Osteoblast (primary cell): ENCODE results near the gene TAGLN2. TPM values are rescaled to one million over a fixed set of nuclear protein-coding genes. Genes with fewer than 3 reads are reported as not detected.

Experiments used
- DNase-seq: peaks from one replicate; pipeline ENCODE4 v3.0.0; 2011; ENCODE audit warnings: low spot score, mixed read lengths; ENCODE audit not compliant: insufficient read length; ENCODE audit errors: missing footprints
- H2AFZ ChIP-seq: 2 replicates; pipeline ENCODE4 v1.6.0; 2011; ENCODE audit warnings: mild to moderate bottlenecking, low read length
- H3K27ac ChIP-seq: 2 replicates; pipeline ENCODE4 v1.5.1; 2011; ENCODE audit warnings: mild to moderate bottlenecking, low read depth, low read length, moderate library complexity
- H3K27me3 ChIP-seq: 2 replicates; pipeline ENCODE4 v1.6.0; 2012; ENCODE audit warnings: mild to moderate bottlenecking, control low read depth, inconsistent platforms, low read length, moderate library complexity; ENCODE audit not compliant: insufficient read depth
- H3K36me3 ChIP-seq: 2 replicates; pipeline ENCODE4 v1.5.1; 2011; ENCODE audit warnings: mild to moderate bottlenecking, low read length, control low read depth, moderate library complexity; ENCODE audit not compliant: insufficient read depth
- H3K4me1 ChIP-seq: 2 replicates; pipeline ENCODE4 v1.5.1; 2011; ENCODE audit warnings: mild to moderate bottlenecking, low read length, control low read depth, moderate library complexity; ENCODE audit not compliant: insufficient read depth
- H3K4me2 ChIP-seq: 2 replicates; pipeline ENCODE4 v1.6.0; 2011; ENCODE audit warnings: mild to moderate bottlenecking, low read length; ENCODE audit not compliant: insufficient read depth
- H3K4me3 ChIP-seq: fragments of 200-600 bp; sonication (generic); 3 replicates; pipeline ENCODE4 v1.5.1; 2012; ENCODE audit warnings: mild to moderate bottlenecking, low read length, inconsistent platforms; ENCODE audit not compliant: insufficient read depth
- H3K79me2 ChIP-seq: 2 replicates; pipeline ENCODE4 v1.6.0; 2012; ENCODE audit warnings: mild to moderate bottlenecking, low read length, control low read depth, inconsistent platforms; ENCODE audit not compliant: insufficient read depth
- H3K9me3 ChIP-seq: 2 replicates; pipeline ENCODE4 v1.5.1; 2011; ENCODE audit warnings: low read depth, low read length, control low read depth
- H4K20me1 ChIP-seq: 2 replicates; pipeline ENCODE4 v1.6.0; 2012; ENCODE audit warnings: mild to moderate bottlenecking, low read length, control low read depth; ENCODE audit not compliant: insufficient read depth
- CTCF ChIP-seq: IDR thresholded peaks from 2 replicates; pipeline ENCODE4 v1.5.1; 2011; ENCODE audit warnings: mild to moderate bottlenecking, low read depth, low read length, moderate library complexity; ENCODE audit errors: extremely low read depth
- total RNA-seq: library from RNA; depleted of rRNA; stranded (reverse); fragments of >200 nt; gene quantifications from 2 replicates; pipeline ENCODE4 v1.2.3, GENCODE V29; 2012

The TAGLN2 gene
- total RNA-seq, 1 donor, result 159 TPM

DNA sequence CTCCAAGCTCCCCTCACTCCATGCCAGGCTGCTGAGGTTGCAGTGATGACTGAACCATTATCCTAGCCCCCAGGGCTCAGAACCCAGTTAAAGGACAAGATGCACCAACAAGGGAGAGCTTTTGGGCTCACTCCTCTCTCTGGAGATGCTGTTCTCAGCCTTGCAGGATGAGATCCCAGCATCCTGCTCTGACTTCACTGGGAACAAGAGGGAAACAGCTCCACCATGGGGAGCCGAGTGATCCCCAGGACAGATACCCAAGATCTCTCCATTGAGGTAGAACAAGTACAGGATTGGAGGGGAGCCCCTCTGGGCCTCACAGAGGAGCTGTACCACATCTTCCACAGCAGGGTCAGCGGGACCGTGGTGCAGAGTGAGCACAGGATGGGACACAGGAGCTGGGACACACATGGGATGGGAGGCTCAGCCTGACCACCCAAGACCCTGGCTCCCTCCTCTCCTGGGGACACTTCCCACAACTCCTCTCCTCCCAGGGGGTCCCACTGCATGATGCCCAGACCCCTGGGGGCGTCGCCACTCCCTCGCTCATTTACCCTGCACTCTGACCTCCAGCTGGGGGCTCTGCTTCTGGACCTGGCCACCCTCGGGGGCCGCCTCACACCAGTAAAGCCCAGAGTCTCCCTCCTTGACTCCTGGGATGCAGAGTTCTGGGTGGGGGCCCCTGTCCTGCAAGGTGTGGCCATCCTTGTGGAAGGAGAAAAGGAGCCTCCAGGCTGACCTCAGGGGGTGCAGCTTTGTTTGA, 47.3 kb upstream of the TAGLN2 start:
- DNase-seq, result no peak
- no peaks in the 10 kb centered on the region for H3K27me3 ChIP-seq
- H3K27ac ChIP-seq, result no peak overlapping the region
- no peaks in the 10 kb centered on the region for H3K9me3 ChIP-seq
- no peaks in the 10 kb centered on the region for H3K36me3 ChIP-seq
- no peak overlapping the region for H3K4me2 ChIP-seq
- no peaks in the 10 kb centered on the region for H3K79me2 ChIP-seq
- no peak overlapping the region for H3K4me3 ChIP-seq
- H2AFZ ChIP-seq, result no peak overlapping the region
- no peak for TF ChIP-seq CTCF
- H4K20me1 ChIP-seq, result no peaks in the 10 kb centered on the region
- no peaks in the 10 kb centered on the region for H3K4me1 ChIP-seq

DNA sequence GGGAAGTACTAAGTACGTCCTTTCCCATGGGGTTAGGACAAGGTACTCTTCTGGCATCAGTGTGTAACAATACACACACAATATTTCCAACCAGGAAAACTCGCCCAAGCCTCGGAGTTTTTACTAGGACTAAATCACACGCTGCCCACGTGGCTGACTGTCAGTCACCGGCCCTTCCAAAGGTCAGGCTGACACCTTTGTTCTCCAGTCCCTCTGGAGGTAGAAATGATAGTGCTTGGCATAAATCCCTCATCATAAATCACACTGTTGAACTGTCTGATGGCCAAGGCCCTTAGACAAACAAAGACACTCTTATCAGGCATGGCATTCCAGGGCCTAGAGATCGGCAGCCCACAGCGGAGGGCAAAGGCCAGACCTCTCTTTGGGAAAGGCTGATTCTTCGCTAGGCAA, 45.6 kb upstream of the TAGLN2 start:
- Histone ChIP-seq H3K36me3 (no peaks in the 10 kb centered on the region), H3K27ac (no peak overlapping the region), H3K4me1 (no peaks in the 10 kb centered on the region), H4K20me1 (no peaks in the 10 kb centered on the region), H2AFZ (no peak overlapping the region), H3K4me2 (no peak overlapping the region), H3K79me2 (no peaks in the 10 kb centered on the region), H3K9me3 (no peaks in the 10 kb centered on the region), H3K27me3 (no peaks in the 10 kb centered on the region), H3K4me3 (no peak overlapping the region)
- DNase-seq, result no peak
- no peak for TF ChIP-seq CTCF

DNA sequence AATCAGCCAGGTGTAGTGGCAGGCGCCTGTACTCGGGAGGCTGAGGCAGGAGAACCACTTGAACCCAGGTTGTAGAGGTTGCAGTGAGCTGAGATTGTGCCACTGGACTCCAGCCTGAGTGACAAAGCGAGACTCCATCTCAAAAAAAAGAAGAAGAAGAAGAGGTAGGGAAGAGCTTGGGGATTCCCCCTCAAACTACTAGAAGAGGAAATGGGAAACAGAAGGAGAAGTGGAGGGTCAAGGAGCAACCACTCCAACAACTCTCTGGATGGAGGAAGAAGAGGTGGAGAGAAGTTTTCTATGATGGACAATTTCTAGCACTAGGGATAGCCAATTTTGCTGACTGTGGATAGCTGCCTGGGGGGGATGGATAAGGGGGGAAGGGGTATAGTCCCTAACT, 43.6 kb upstream of the TAGLN2 start:
- Histone ChIP-seq H3K79me2 (peaks cover 4% of the 10 kb centered on the region), H3K27ac (no peak overlapping the region), H3K36me3 (no peaks in the 10 kb centered on the region), H4K20me1 (no peaks in the 10 kb centered on the region), H3K4me3 (no peak overlapping the region), H2AFZ (no peak overlapping the region), H3K4me1 (no peaks in the 10 kb centered on the region), H3K9me3 (no peaks in the 10 kb centered on the region), H3K4me2 (no peak overlapping the region), H3K27me3 (no peaks in the 10 kb centered on the region)
- TF ChIP-seq CTCF, result no peak
- no peak for DNase-seq

GRCh38 chr1:159965263-159965662, 40.0 kb upstream of the TAGLN2 start:
- no peak overlapping the region for H3K4me3 ChIP-seq
- H3K4me2 ChIP-seq, result no peak overlapping the region
- H3K9me3 ChIP-seq, result no peaks in the 10 kb centered on the region
- H3K36me3 ChIP-seq, result no peaks in the 10 kb centered on the region
- H3K27ac ChIP-seq, result no peak overlapping the region
- DNase-seq, result no peak
- H2AFZ ChIP-seq, result no peak overlapping the region
- H3K4me1 ChIP-seq, result peaks cover 10% of the 10 kb centered on the region
- TF ChIP-seq CTCF, result no peak
- no peaks in the 10 kb centered on the region for H4K20me1 ChIP-seq
- no peaks in the 10 kb centered on the region for H3K27me3 ChIP-seq
- peaks cover 24% of the 10 kb centered on the region for H3K79me2 ChIP-seq
